SKM-1 treated with dmso at 0.1 percent for 144 hours (cell line): ENCODE results near the gene RNASE12.

Source experiments
- DNase-seq: peaks from one replicate; lab custom pipeline; 2025; ENCODE audit not compliant: unreplicated experiment; lab: John Stamatoyannopoulos, UW

Gene RNASE12

GRCh38 chr14:20546877-20547276 lies 44.3 kb downstream of the RNASE12 start:
- DNase-seq: no peak
